ENCODE measurements around the gene CES2.

The CES2 gene

GRCh38 chr16:66902648-66903543 is 32.4 kb upstream of the CES2 start:
- DNase-seq, result no peak

- DNase-seq, result no peak
Observed at GRCh38 chr16:66903544-66904427, 31.5 kb upstream of the CES2 start.

GRCh38 chr16:66904428-66904845 is 30.9 kb upstream of the CES2 start:
- no peak for DNase-seq

GRCh38 chr16:66904846-66905632 is 30.3 kb upstream of the CES2 start:
- no peak for DNase-seq

- DNase-seq, result peak; percentile 42
Observed at GRCh38 chr16:66905633-66906539, 29.4 kb upstream of the CES2 start.

- DNase-seq, result no peak
Observed at GRCh38 chr16:66906916-66907836, 28.1 kb upstream of the CES2 start.

GRCh38 chr16:66908116-66908515 is 27.2 kb upstream of the CES2 start:
- no peak for DNase-seq

- no peak for DNase-seq
Observed at GRCh38 chr16:66908762-66909559, 26.4 kb upstream of the CES2 start.

GRCh38 chr16:66910175-66910940 is 25.0 kb upstream of the CES2 start:
- DNase-seq, result no peak

- no peak for DNase-seq
Observed at GRCh38 chr16:66911112-66911511, 24.2 kb upstream of the CES2 start.

GRCh38 chr16:66911801-66912200 is 23.5 kb upstream of the CES2 start:
- DNase-seq, result no peak

- DNase-seq, result no peak
Observed at GRCh38 chr16:66913081-66913480, 22.2 kb upstream of the CES2 start.

- no peak for DNase-seq
Observed at GRCh38 chr16:66913711-66914110, 21.6 kb upstream of the CES2 start.

- DNase-seq, result no peak
Observed at GRCh38 chr16:66914541-66914940, 20.8 kb upstream of the CES2 start.

GRCh38 chr16:66915041-66915440 is 20.3 kb upstream of the CES2 start:
- no peak for DNase-seq

- no peak for DNase-seq
Observed at GRCh38 chr16:66916518-66916917, 18.8 kb upstream of the CES2 start.

- DNase-seq, result no peak
Observed at GRCh38 chr16:66917741-66918140, 17.6 kb upstream of the CES2 start.

GRCh38 chr16:66918355-66918754 is 17.0 kb upstream of the CES2 start:
- DNase-seq, result no peak
